HEK293 (cell line): ENCODE data around the gene COL15A1.

Source experiments
- BCL6B ChIP-seq: fragments of 450-650 bp; formaldehyde crosslinking; IDR thresholded peaks from 2 replicates; pipeline ENCODE4 v1.5.1; 2017; ENCODE audit warnings: missing biosample characterization, missing genetic modification characterization
- KLF10 ChIP-seq: fragments of 450-650 bp; IDR thresholded peaks from 2 replicates; pipeline ENCODE4 v1.5.1; 2018; ENCODE audit warnings: missing biosample characterization, mild to moderate bottlenecking, missing genetic modification characterization
- MEIS1 ChIP-seq: sonication (generic); formaldehyde crosslinking; IDR thresholded peaks from 2 replicates; pipeline ENCODE4 v1.8.1; 2022; ENCODE audit warnings: missing genetic modification reagents, mild to moderate bottlenecking, borderline replicate concordance
- PRDM4 ChIP-seq: fragments of 450-650 bp; formaldehyde crosslinking; IDR thresholded peaks from 2 replicates; pipeline ENCODE4 v1.5.1; 2017; ENCODE audit warnings: missing biosample characterization, missing genetic modification characterization
- ZBTB17 ChIP-seq: fragments of 450-650 bp; formaldehyde crosslinking; IDR thresholded peaks from 2 replicates; pipeline ENCODE4 v1.5.1; 2016; ENCODE audit warnings: missing biosample characterization, missing genetic modification characterization
- ZBTB20 ChIP-seq: fragments of 450-650 bp; formaldehyde crosslinking; IDR thresholded peaks from 2 replicates; pipeline ENCODE4 v1.5.1; 2016; ENCODE audit warnings: missing biosample characterization, missing genetic modification characterization
- ZBTB21 ChIP-seq: fragments of 450-650 bp; formaldehyde crosslinking; IDR thresholded peaks from 2 replicates; pipeline ENCODE4 v1.5.1; 2017; ENCODE audit warnings: missing biosample characterization, missing genetic modification characterization
- ZBTB44 ChIP-seq: fragments of 450-650 bp; IDR thresholded peaks from 2 replicates; pipeline ENCODE4 v1.5.1; 2018; ENCODE audit warnings: missing biosample characterization, mild to moderate bottlenecking, missing genetic modification characterization
- ZBTB7A ChIP-seq: fragments of 450-650 bp; formaldehyde crosslinking; IDR thresholded peaks from 2 replicates; pipeline ENCODE4 v1.5.1; 2016; ENCODE audit warnings: low read depth, missing biosample characterization, missing genetic modification characterization
- ZIC2 ChIP-seq: fragments of 450-650 bp; formaldehyde crosslinking; IDR thresholded peaks from 2 replicates; pipeline ENCODE4 v1.5.1; 2016; ENCODE audit warnings: missing biosample characterization, missing genetic modification characterization
- ZNF10 ChIP-seq: fragments of 450-650 bp; formaldehyde crosslinking; IDR thresholded peaks from 2 replicates; pipeline ENCODE4 v1.5.1; 2017; ENCODE audit warnings: missing biosample characterization, missing genetic modification characterization
- ZNF266 ChIP-seq: fragments of 450-650 bp; formaldehyde crosslinking; IDR thresholded peaks from 2 replicates; pipeline ENCODE4 v1.5.1; 2016; ENCODE audit warnings: missing biosample characterization, missing genetic modification characterization, low read depth
- ZNF274 ChIP-seq, 2 experiments: fragments of 200-500 bp in 1 of 2; fragments of 450-650 bp in 1 of 2; sonication (Bioruptor generic) in 1 of 2; formaldehyde crosslinking in 1 of 2; IDR thresholded peaks; 2 replicates each; pipeline versions ENCODE4 v1.5.1 to v1.6.1; 2014 to 2016; ENCODE audit warnings: borderline replicate concordance in 1 of 2, inconsistent platforms in 1 of 2, low read length in 1 of 2, missing biosample characterization in 1 of 2, missing genetic modification characterization in 1 of 2
- ZNF311 ChIP-seq: fragments of 450-650 bp; formaldehyde crosslinking; IDR thresholded peaks from 2 replicates; pipeline ENCODE4 v1.5.1; 2017; ENCODE audit warnings: missing biosample characterization, missing genetic modification characterization, borderline replicate concordance
- ZNF324 ChIP-seq: fragments of 450-650 bp; formaldehyde crosslinking; IDR thresholded peaks from 2 replicates; pipeline ENCODE4 v1.5.1; 2016; ENCODE audit warnings: missing biosample characterization, missing genetic modification characterization
- ZNF335 ChIP-seq: fragments of 450-650 bp; formaldehyde crosslinking; conservative IDR thresholded peaks from 2 replicates; pipeline ENCODE4 v1.5.1; 2016; ENCODE audit warnings: missing biosample characterization, missing genetic modification characterization
- ZNF394 ChIP-seq: fragments of 450-650 bp; formaldehyde crosslinking; IDR thresholded peaks from 2 replicates; pipeline ENCODE4 v1.5.1; 2016; ENCODE audit warnings: missing biosample characterization, missing genetic modification characterization, mild to moderate bottlenecking, moderate library complexity, borderline replicate concordance
- ZNF626 ChIP-seq: fragments of 450-650 bp; sonication (Bioruptor Pico); formaldehyde crosslinking; IDR thresholded peaks from 2 replicates; pipeline ENCODE4 v1.5.1; 2018; ENCODE audit warnings: missing biosample characterization, missing genetic modification characterization, inconsistent platforms
- ZNF776 ChIP-seq: fragments of 450-650 bp; formaldehyde crosslinking; IDR thresholded peaks from 2 replicates; pipeline ENCODE4 v1.5.0; 2017; ENCODE audit warnings: missing biosample characterization, missing genetic modification characterization, borderline replicate concordance
- TF ChIP-seq, protein P1 (sequence below): fragments of 450-650 bp; formaldehyde crosslinking; IDR thresholded peaks from 2 replicates; pipeline ENCODE4 v1.5.1; 2016; ENCODE audit warnings: missing biosample characterization, missing genetic modification characterization
- TF ChIP-seq, protein P2 (sequence below): fragments of 450-650 bp; formaldehyde crosslinking; IDR thresholded peaks from 2 replicates; pipeline ENCODE4 v1.5.1; 2016; ENCODE audit warnings: missing biosample characterization, missing genetic modification characterization
- TF ChIP-seq, protein P3 (sequence below): fragments of 450-650 bp; formaldehyde crosslinking; IDR thresholded peaks from 2 replicates; pipeline ENCODE4 v1.5.1; 2016; ENCODE audit warnings: missing biosample characterization, missing genetic modification characterization

The COL15A1 gene

DNA sequence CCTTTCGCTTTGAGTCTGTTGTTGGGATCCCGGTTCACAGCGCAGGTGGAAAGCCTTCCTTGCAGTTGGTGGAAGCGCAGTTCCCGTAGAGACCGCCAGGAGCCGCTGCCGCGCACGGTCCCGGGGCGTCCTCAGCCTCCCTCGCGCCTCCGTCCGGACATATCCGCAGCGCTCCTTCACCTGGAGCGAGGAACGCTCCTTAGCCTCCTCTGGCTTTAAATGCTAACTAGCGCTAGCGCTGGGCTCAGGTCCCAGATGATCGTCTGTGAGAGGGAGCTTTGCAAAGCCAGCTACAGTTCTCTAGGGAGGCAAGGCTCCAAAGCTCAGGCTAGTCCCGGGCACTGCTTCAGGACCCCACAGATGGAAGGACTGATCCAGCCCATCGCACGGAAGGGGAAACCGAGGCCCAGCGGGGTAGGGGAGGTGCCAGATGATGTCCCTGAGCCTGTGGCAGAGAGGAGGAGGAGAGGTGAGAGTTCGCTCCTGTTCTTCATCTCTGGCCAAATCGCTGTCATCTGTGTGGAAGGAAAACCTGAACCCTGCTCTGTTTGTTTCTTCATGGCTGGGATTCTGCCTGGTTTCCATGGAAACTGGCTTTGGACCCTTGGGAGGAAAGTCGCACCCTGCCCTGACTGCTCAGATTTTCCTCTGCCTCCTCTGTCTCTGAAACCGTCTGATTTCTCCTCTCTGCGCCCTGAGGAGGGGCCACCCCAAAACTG is 31.4 kb downstream of the COL15A1 start (continued):
- TF ChIP-seq KLF10 (tag by site-specific recombination) (no peak), ZNF335 (tag by site-specific recombination) (0 out of 2 replicates have a peak, but pooled peaks have one; percentile 24), ZBTB44 (tag by site-specific recombination) (no peak), ZNF10 (tag by site-specific recombination) (peak; percentile 74), ZBTB21 (tag by site-specific recombination) (no peak), ZNF324 (tag by site-specific recombination) (no peak), BCL6B (tag by site-specific recombination) (no peak), ZNF266 (no peak), ZNF274 (IDR thresholded peaks at IDR 0.05; ENCODE audit: low read length) (no peak), ZNF274 (tag by site-specific recombination; IDR thresholded peaks at IDR 0.05; ENCODE audit: borderline replicate concordance) (no peak), ZBTB17 (tag by site-specific recombination) (peak; percentile 64), PRDM4 (tag by site-specific recombination) (no peak), ZBTB20 (no peak), MEIS1 (CRISPR knock-in tag) (no peak), ZNF311 (tag by site-specific recombination) (no peak), ZNF776 (tag by site-specific recombination) (no peak), ZNF626 (no peak), ZNF394 (tag by site-specific recombination) (no peak), ZBTB7A (no peak), ZIC2 (no peak)
- TF ChIP-seq, protein P1, sequence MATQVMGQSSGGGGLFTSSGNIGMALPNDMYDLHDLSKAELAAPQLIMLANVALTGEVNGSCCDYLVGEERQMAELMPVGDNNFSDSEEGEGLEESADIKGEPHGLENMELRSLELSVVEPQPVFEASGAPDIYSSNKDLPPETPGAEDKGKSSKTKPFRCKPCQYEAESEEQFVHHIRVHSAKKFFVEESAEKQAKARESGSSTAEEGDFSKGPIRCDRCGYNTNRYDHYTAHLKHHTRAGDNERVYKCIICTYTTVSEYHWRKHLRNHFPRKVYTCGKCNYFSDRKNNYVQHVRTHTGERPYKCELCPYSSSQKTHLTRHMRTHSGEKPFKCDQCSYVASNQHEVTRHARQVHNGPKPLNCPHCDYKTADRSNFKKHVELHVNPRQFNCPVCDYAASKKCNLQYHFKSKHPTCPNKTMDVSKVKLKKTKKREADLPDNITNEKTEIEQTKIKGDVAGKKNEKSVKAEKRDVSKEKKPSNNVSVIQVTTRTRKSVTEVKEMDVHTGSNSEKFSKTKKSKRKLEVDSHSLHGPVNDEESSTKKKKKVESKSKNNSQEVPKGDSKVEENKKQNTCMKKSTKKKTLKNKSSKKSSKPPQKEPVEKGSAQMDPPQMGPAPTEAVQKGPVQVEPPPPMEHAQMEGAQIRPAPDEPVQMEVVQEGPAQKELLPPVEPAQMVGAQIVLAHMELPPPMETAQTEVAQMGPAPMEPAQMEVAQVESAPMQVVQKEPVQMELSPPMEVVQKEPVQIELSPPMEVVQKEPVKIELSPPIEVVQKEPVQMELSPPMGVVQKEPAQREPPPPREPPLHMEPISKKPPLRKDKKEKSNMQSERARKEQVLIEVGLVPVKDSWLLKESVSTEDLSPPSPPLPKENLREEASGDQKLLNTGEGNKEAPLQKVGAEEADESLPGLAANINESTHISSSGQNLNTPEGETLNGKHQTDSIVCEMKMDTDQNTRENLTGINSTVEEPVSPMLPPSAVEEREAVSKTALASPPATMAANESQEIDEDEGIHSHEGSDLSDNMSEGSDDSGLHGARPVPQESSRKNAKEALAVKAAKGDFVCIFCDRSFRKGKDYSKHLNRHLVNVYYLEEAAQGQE = no peak
- TF ChIP-seq, protein P2, sequence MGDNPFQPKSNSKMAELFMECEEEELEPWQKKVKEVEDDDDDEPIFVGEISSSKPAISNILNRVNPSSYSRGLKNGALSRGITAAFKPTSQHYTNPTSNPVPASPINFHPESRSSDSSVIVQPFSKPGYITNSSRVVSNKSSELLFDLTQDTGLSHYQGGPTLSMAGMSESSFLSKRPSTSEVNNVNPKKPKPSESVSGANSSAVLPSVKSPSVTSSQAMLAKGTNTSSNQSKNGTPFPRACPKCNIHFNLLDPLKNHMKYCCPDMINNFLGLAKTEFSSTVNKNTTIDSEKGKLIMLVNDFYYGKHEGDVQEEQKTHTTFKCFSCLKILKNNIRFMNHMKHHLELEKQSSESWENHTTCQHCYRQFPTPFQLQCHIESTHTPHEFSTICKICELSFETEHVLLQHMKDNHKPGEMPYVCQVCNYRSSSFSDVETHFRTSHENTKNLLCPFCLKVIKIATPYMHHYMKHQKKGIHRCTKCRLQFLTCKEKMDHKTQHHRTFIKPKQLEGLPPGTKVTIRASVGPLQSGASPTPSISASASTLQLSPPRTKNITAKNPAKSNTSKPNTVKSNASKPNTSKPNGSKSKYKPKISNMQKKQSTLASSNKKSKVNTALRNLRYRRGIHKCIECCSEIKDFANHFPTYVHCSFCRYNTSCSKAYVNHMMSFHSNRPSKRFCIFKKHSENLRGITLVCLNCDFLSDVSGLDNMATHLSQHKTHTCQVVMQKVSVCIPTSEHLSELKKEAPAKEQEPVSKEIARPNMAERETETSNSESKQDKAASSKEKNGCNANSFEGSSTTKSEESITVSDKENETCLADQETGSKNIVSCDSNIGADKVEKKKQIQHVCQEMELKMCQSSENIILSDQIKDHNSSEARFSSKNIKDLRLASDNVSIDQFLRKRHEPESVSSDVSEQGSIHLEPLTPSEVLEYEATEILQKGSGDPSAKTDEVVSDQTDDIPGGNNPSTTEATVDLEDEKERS (tag by site-specific recombination) = no peak
- TF ChIP-seq, protein P3, sequence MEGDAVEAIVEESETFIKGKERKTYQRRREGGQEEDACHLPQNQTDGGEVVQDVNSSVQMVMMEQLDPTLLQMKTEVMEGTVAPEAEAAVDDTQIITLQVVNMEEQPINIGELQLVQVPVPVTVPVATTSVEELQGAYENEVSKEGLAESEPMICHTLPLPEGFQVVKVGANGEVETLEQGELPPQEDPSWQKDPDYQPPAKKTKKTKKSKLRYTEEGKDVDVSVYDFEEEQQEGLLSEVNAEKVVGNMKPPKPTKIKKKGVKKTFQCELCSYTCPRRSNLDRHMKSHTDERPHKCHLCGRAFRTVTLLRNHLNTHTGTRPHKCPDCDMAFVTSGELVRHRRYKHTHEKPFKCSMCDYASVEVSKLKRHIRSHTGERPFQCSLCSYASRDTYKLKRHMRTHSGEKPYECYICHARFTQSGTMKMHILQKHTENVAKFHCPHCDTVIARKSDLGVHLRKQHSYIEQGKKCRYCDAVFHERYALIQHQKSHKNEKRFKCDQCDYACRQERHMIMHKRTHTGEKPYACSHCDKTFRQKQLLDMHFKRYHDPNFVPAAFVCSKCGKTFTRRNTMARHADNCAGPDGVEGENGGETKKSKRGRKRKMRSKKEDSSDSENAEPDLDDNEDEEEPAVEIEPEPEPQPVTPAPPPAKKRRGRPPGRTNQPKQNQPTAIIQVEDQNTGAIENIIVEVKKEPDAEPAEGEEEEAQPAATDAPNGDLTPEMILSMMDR (tag by site-specific recombination) = peak; percentile 85
